DND-41 (cell line): ENCODE results near the gene ATF2.

Source experiments
- ATAC-seq: fragments of 200-7000 bp; cut with Tn5 transposase; 3 replicates; pipeline ENCODE4 v1.9.1; 2021; ENCODE audit warnings: low read depth; ENCODE audit not compliant: insufficient read depth
- DNase-seq: peaks from one replicate; pipeline ENCODE4 v3.0.0-alpha.2; 2020
- H2AFZ ChIP-seq: 2 replicates; pipeline ENCODE4 v1.6.0; 2012; ENCODE audit warnings: low read depth, low read length
- H3K27ac ChIP-seq: 2 replicates; pipeline ENCODE4 v1.5.1; 2012; ENCODE audit warnings: low read length, inconsistent platforms
- H3K27me3 ChIP-seq: fragments of 200-600 bp; sonication (generic); 2 replicates; pipeline ENCODE4 v1.6.0; 2012; ENCODE audit warnings: low read length, mild to moderate bottlenecking, inconsistent platforms; ENCODE audit not compliant: insufficient read depth, poor library complexity
- H3K36me3 ChIP-seq: 2 replicates; pipeline ENCODE4 v1.5.1; 2012; ENCODE audit warnings: low read length, inconsistent platforms; ENCODE audit not compliant: insufficient read depth
- H3K4me1 ChIP-seq: 2 replicates; pipeline ENCODE4 v1.5.1; 2012; ENCODE audit warnings: mild to moderate bottlenecking, low read length; ENCODE audit not compliant: insufficient read depth
- H3K4me2 ChIP-seq: 2 replicates; pipeline ENCODE4 v1.6.0; 2012; ENCODE audit warnings: mild to moderate bottlenecking, moderate library complexity, low read length, inconsistent platforms; ENCODE audit not compliant: insufficient read depth
- H3K4me3 ChIP-seq, 2 experiments: fragments of 200-600 bp in 1 of 2; shearing (Covaris generic) in 1 of 2; 2 replicates each; pipeline ENCODE4 v1.5.1; 2012 to 2016; ENCODE audit warnings: inconsistent platforms in 2 of 2, low read length in 2 of 2, mild to moderate bottlenecking in 2 of 2, low read depth in 1 of 2, moderate library complexity in 1 of 2
- H3K79me2 ChIP-seq: 2 replicates; pipeline ENCODE4 v1.6.0; 2012; ENCODE audit warnings: low read length, inconsistent platforms; ENCODE audit not compliant: insufficient read depth
- H3K9ac ChIP-seq: 2 replicates; pipeline ENCODE4 v1.6.0; 2012; ENCODE audit warnings: low read depth, mild to moderate bottlenecking, inconsistent platforms, low read length, moderate library complexity
- H3K9me3 ChIP-seq: 2 replicates; pipeline ENCODE4 v1.5.1; 2012; ENCODE audit warnings: low read length, moderate library complexity, mild to moderate bottlenecking, inconsistent platforms; ENCODE audit not compliant: insufficient read depth, severe bottlenecking
- H4K20me1 ChIP-seq: 2 replicates; pipeline ENCODE4 v1.6.0; 2012; ENCODE audit warnings: low read length; ENCODE audit not compliant: insufficient read depth
- EZH2 ChIP-seq: IDR thresholded peaks from 3 replicates; pipeline ENCODE4 v1.6.1; 2012; ENCODE audit warnings: borderline replicate concordance, low read depth, mild to moderate bottlenecking, moderate library complexity, low read length, inconsistent platforms; ENCODE audit not compliant: severe bottlenecking
- TF ChIP-seq, protein P1 (sequence below): IDR thresholded peaks from 2 replicates; pipeline ENCODE4 v1.5.1; 2012; ENCODE audit warnings: borderline replicate concordance, low read length, moderate library complexity, mild to moderate bottlenecking; ENCODE audit not compliant: poor library complexity, severe bottlenecking; ENCODE audit errors: extremely low read depth

ATF2 gene

DNA sequence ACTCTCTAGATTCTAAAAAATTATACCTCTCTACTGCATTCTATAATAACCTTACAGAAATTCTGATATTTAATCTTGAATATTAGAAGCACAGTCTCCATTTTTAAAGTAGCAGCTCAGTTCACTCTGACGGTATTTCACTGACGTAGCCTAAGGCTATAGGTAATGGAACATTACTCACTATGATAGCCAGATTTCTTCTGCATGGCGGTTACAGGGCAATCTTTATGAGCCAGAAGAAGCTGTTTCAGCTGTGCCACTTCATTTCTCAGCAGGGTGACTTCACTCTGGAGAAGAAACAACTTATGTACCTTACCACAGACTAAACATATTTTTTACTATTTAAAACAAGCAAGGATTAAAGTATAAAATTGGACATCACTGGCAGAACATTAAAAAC, 87.5 kb downstream of the ATF2 start:
- H3K4me1 ChIP-seq = no peaks in the 10 kb centered on the region

DNA sequence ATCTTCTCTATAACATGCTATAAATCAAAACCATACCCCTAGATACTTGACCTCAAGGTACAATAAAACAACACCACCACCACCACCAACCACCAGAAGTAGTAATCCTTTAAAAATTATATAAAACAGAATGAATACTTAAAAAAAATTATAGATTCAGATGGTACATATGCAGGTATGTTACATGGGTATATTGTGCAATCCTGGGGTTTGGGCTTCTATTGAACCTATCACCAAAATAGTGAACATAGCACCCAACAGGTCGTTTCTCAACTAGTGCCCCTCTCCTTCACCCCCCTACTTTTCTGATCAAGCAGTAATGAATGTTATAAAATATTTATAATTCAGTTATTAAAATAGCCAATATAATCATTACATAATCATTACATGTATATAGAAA, 91.7 kb downstream of the ATF2 start:
- DNase-seq (no peak), ATAC-seq (no peak)
- Histone ChIP-seq H3K79me2 (no peaks in the 10 kb centered on the region), H4K20me1 (no peaks in the 10 kb centered on the region), H3K9me3 (no peaks in the 10 kb centered on the region), H3K9ac (no peak overlapping the region), H3K27ac (no peak overlapping the region), H3K36me3 (peaks cover 74% of the 10 kb centered on the region), H3K4me3 (no peak overlapping the region), H3K27me3 (no peaks in the 10 kb centered on the region), H3K4me1 (no peaks in the 10 kb centered on the region), H2AFZ (no peak overlapping the region), H3K4me2 (no peak overlapping the region)
- TF ChIP-seq, protein P1, sequence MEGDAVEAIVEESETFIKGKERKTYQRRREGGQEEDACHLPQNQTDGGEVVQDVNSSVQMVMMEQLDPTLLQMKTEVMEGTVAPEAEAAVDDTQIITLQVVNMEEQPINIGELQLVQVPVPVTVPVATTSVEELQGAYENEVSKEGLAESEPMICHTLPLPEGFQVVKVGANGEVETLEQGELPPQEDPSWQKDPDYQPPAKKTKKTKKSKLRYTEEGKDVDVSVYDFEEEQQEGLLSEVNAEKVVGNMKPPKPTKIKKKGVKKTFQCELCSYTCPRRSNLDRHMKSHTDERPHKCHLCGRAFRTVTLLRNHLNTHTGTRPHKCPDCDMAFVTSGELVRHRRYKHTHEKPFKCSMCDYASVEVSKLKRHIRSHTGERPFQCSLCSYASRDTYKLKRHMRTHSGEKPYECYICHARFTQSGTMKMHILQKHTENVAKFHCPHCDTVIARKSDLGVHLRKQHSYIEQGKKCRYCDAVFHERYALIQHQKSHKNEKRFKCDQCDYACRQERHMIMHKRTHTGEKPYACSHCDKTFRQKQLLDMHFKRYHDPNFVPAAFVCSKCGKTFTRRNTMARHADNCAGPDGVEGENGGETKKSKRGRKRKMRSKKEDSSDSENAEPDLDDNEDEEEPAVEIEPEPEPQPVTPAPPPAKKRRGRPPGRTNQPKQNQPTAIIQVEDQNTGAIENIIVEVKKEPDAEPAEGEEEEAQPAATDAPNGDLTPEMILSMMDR = no peak
- no peak for TF ChIP-seq EZH2

More for the DNA sequence above, 87.5 kb downstream of the ATF2 start:
- H3K9me3 ChIP-seq = peaks cover 2% of the 10 kb centered on the region
- no peak overlapping the region for H2AFZ ChIP-seq
- H3K36me3 ChIP-seq = peaks cover 74% of the 10 kb centered on the region
- H3K79me2 ChIP-seq = no peaks in the 10 kb centered on the region
- H4K20me1 ChIP-seq = no peaks in the 10 kb centered on the region
- no peak for TF ChIP-seq EZH2
- TF ChIP-seq, protein P1 = no peak
- no peak overlapping the region for H3K4me3 ChIP-seq
- H3K9ac ChIP-seq = no peak overlapping the region
- ATAC-seq = no peak
- no peak for DNase-seq
- no peaks in the 10 kb centered on the region for H3K27me3 ChIP-seq
- H3K27ac ChIP-seq = no peak overlapping the region
- H3K4me2 ChIP-seq = no peak overlapping the region

DNA sequence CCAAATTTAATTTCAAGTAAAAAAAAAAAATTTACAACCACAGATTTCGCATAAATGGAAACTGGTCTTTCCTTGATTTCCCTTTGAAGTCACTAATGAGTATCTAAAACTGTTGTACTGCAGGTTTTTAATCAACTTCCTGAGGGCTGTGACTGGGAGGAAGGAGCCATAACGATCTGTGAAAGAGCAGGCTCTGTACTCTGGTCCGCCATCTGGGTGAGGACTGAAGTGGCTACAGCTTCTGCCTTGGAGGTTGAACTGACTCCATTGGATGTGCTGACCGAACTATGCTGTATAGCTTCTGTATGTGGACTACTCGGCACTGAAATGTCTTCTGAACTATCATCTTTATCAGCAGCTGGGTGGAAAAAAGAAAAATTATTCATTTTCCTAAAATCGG, 93.5 kb downstream of the ATF2 start:
- no peak for TF ChIP-seq EZH2
- TF ChIP-seq, protein P1 = no peak
- H3K79me2 ChIP-seq = no peaks in the 10 kb centered on the region
- no peak overlapping the region for H3K4me2 ChIP-seq
- no peak overlapping the region for H3K27ac ChIP-seq
- peaks cover 61% of the 10 kb centered on the region for H3K36me3 ChIP-seq
- no peaks in the 10 kb centered on the region for H3K27me3 ChIP-seq
- H3K4me1 ChIP-seq = no peaks in the 10 kb centered on the region
- no peaks in the 10 kb centered on the region for H3K9me3 ChIP-seq
- DNase-seq = no peak
- no peak overlapping the region for H3K9ac ChIP-seq
- no peak overlapping the region for H2AFZ ChIP-seq
- no peaks in the 10 kb centered on the region for H4K20me1 ChIP-seq
- H3K4me3 ChIP-seq = no peak overlapping the region
- no peak for ATAC-seq

DNA sequence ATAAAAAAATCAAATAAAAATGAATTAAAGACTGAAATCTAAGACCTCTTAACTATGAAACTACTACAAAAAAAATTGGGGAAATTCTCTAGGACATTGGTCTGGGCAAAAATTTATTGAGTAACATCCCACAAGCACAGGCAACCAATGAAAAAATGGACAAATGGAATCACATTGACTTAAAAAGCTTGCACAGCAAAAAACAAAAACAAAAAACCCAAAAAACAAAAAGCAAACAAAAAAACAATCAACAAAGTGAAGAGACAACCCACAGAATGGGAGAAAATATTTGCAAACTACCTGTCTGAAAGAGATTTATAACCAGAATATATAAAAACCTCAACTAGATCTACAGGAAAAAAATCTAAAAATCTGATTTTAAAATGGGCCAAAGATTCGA, 99.5 kb downstream of the ATF2 start:
- Histone ChIP-seq H2AFZ (no peak overlapping the region), H3K27ac (no peak overlapping the region), H3K27me3 (no peaks in the 10 kb centered on the region), H3K4me3 (no peak overlapping the region), H3K79me2 (no peaks in the 10 kb centered on the region), H3K4me2 (no peak overlapping the region), H3K9me3 (no peaks in the 10 kb centered on the region), H3K9ac (no peak overlapping the region), H4K20me1 (no peaks in the 10 kb centered on the region), H3K36me3 (peaks cover 44% of the 10 kb centered on the region), H3K4me1 (no peaks in the 10 kb centered on the region)
- DNase-seq = no peak
- no peak for ATAC-seq
- no peak for TF ChIP-seq EZH2
- TF ChIP-seq, protein P1 = no peak
